ENCODE measurements around the gene ZNF776.

ZNF776 gene

GRCh38 chr19:57748029-57748428 lies 1.4 kb downstream of the ZNF776 start:
- POLR2A ChIA-PET (ENCODE audit: low non-redundant PET), result no interaction called here

GRCh38 chr19:57754091-57754673 lies 7.6 kb downstream of the ZNF776 start:
- POLR2A ChIA-PET (ENCODE audit: low non-redundant PET), result no interaction called here
- TF ChIP-seq CTCF (conservative IDR thresholded peaks at IDR 0.05; ENCODE audit: low read depth), result no peak
- no peak overlapping the region for H3K27ac ChIP-seq
- CTCF ChIA-PET, result no interaction called here
- DNase-seq (ENCODE audit: low spot score), result no peak

More at GRCh38 chr19:57748029-57748428, 1.4 kb downstream of the ZNF776 start:
- CTCF ChIA-PET, result no interaction called here
- TF ChIP-seq CTCF (conservative IDR thresholded peaks at IDR 0.05; ENCODE audit: low read depth), result no peak
- no peak overlapping the region for H3K27ac ChIP-seq
- DNase-seq (ENCODE audit: low spot score), result no peak

GRCh38 chr19:57755031-57755430 lies 8.4 kb downstream of the ZNF776 start:
- CTCF ChIA-PET, result no interaction called here
- POLR2A ChIA-PET (ENCODE audit: low non-redundant PET), result no interaction called here
- H3K27ac ChIP-seq, result no peak overlapping the region
- DNase-seq (ENCODE audit: low spot score), result no peak
- no peak for TF ChIP-seq CTCF (conservative IDR thresholded peaks at IDR 0.05; ENCODE audit: low read depth)

- CTCF ChIA-PET, result no interaction called here
- DNase-seq (ENCODE audit: low spot score), result no peak
- POLR2A ChIA-PET (ENCODE audit: low non-redundant PET), result no interaction called here
- H3K27ac ChIP-seq, result no peak overlapping the region
- no peak for TF ChIP-seq CTCF (conservative IDR thresholded peaks at IDR 0.05; ENCODE audit: low read depth)
These were observed 11.3 kb downstream of the ZNF776 start for GRCh38 chr19:57757941-57758340.

- ChIA-PET POLR2A (ENCODE audit: low non-redundant PET) (no interaction called here), CTCF (no interaction called here)
- TF ChIP-seq CTCF (conservative IDR thresholded peaks at IDR 0.05; ENCODE audit: low read depth), result no peak
- DNase-seq (ENCODE audit: low spot score), result no peak
- H3K27ac ChIP-seq, result no peak overlapping the region
These were observed 12.5 kb downstream of the ZNF776 start for GRCh38 chr19:57759096-57759495.

- POLR2A ChIA-PET (ENCODE audit: low non-redundant PET), result no interaction called here
- CTCF ChIA-PET, result interaction anchor here (0.7 kb wide), 1 partner anchor 462 kb away, joined by 4 read pairs; no protein-coding TSS in a partner anchor
- peak; percentile 92 for DNase-seq (ENCODE audit: low spot score)
These were observed 22.9 kb downstream of the ZNF776 start, which contains the start of gene ZNF586 for GRCh38 chr19:57769345-57770131. Gene ZNF586, plus strand, starts transcription at chr19:57769676. Its CDS starts 167 bp downstream, at chr19:57769843.

More at GRCh38 chr19:57769345-57770131, 22.9 kb downstream of the ZNF776 start, which contains the start of gene ZNF586:
- H3K27ac ChIP-seq, result peak within 1 kb of the TSS; percentile 81
- no peak for TF ChIP-seq CTCF (conservative IDR thresholded peaks at IDR 0.05; ENCODE audit: low read depth)
